ENCODE results near the gene PDK2. TPM values are rescaled to one million over a fixed set of nuclear protein-coding genes. Genes with fewer than 3 reads are reported as not detected.

Gene PDK2
- total and polyA plus RNA-seq, 10 of the 15 experiments (the other 5 are each of a cell fraction or from before 2014, with no cell fraction given) = 0.98 to 22.6 (median 12.3) TPM

GRCh38 chr17:50049636-50050035, 45.5 kb upstream of the PDK2 start (continued):
- TF ChIP-seq, protein P1, sequence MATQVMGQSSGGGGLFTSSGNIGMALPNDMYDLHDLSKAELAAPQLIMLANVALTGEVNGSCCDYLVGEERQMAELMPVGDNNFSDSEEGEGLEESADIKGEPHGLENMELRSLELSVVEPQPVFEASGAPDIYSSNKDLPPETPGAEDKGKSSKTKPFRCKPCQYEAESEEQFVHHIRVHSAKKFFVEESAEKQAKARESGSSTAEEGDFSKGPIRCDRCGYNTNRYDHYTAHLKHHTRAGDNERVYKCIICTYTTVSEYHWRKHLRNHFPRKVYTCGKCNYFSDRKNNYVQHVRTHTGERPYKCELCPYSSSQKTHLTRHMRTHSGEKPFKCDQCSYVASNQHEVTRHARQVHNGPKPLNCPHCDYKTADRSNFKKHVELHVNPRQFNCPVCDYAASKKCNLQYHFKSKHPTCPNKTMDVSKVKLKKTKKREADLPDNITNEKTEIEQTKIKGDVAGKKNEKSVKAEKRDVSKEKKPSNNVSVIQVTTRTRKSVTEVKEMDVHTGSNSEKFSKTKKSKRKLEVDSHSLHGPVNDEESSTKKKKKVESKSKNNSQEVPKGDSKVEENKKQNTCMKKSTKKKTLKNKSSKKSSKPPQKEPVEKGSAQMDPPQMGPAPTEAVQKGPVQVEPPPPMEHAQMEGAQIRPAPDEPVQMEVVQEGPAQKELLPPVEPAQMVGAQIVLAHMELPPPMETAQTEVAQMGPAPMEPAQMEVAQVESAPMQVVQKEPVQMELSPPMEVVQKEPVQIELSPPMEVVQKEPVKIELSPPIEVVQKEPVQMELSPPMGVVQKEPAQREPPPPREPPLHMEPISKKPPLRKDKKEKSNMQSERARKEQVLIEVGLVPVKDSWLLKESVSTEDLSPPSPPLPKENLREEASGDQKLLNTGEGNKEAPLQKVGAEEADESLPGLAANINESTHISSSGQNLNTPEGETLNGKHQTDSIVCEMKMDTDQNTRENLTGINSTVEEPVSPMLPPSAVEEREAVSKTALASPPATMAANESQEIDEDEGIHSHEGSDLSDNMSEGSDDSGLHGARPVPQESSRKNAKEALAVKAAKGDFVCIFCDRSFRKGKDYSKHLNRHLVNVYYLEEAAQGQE (IDR thresholded peaks at IDR 0.05; ENCODE audit: low read depth, low read length) = no peak

DNA sequence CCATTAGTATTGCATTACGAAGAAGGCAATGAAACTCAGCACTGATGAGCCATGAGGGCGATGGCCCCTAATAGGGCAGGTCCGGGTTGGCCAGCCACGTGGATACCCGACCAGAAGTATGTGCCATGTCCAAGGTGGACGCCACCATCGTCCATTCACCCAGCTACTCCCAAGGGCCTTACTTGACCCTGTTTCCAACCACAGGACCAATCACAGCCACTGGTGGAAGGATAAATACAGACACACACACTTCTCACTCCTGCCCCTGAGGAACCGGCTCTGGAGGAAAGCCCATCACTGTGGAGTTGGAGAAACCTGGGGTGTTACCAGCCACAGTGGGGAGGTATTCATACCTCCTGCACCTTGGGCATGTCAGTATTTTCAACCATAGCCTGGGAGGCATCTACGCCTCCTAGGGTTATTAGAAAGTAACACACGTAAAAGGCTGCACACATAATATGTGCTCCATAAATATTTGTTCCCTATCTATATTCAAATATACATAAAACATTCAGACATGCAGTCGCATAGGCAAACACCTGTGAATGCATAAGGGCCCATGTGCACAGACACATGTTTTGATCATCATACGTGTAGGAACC, 44.6 kb upstream of the PDK2 start:
- RAD21 ChIA-PET (ENCODE audit: unreplicated experiment) = no interaction called here
- SMC1A ChIA-PET (ENCODE audit: uncharacterized antibody, unreplicated experiment) = no interaction called here
- no peak overlapping the region for H3K27ac ChIP-seq (ENCODE audit: control insufficient read depth, insufficient read depth)
- H3K4me3 ChIP-seq = no peak overlapping the region
- in situ Hi-C loops (cut with MboI) = no loop called here
- no TSS peak for BruUV-seq (replicated peaks)
- no peaks in the 10 kb centered on the region for H3K36me3 ChIP-seq (ENCODE audit: control insufficient read depth in 2 of 2, insufficient read depth in 2 of 2, low read length in 1 of 2)
- H2AFZ ChIP-seq (ENCODE audit: control insufficient read depth, low read depth, low read length) = no peak overlapping the region
- no peaks in the 10 kb centered on the region for H3K27me3 ChIP-seq (replicated peaks in 1 of 2; ENCODE audit: control insufficient read depth in 2 of 2, insufficient read depth in 2 of 2, low read length in 1 of 2)
- ATAC-seq = no peak
- no peaks in the 10 kb centered on the region for H4K20me1 ChIP-seq (ENCODE audit: control insufficient read depth, insufficient read depth)
- no peaks in the 10 kb centered on the region; the same call in 2 of the 3 replicates for H3K9me3 ChIP-seq (replicated peaks; ENCODE audit: control insufficient read depth, insufficient read depth, low read length)
- H3K4me2 ChIP-seq (ENCODE audit: control insufficient read depth, insufficient read depth) = no peak overlapping the region
- TF ChIP-seq IRF4 (IDR thresholded peaks at IDR 0.05; ENCODE audit: low read depth, low read length) = no peak
- no peak for TF ChIP-seq CBX3 (IDR thresholded peaks at IDR 0.05; ENCODE audit: borderline replicate concordance, low read depth)
- TF ChIP-seq MYB (IDR thresholded peaks at IDR 0.05; ENCODE audit: borderline replicate concordance, low read depth, low read length) = no peak
- no peak for TF ChIP-seq EZH2 (IDR thresholded peaks at IDR 0.05; ENCODE audit: borderline replicate concordance, control insufficient read depth, low read depth, low read length)
- TF ChIP-seq, protein P2, sequence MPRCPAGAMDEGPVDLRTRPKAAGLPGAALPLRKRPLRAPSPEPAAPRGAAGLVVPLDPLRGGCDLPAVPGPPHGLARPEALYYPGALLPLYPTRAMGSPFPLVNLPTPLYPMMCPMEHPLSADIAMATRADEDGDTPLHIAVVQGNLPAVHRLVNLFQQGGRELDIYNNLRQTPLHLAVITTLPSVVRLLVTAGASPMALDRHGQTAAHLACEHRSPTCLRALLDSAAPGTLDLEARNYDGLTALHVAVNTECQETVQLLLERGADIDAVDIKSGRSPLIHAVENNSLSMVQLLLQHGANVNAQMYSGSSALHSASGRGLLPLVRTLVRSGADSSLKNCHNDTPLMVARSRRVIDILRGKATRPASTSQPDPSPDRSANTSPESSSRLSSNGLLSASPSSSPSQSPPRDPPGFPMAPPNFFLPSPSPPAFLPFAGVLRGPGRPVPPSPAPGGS (IDR thresholded peaks at IDR 0.05; ENCODE audit: borderline replicate concordance, insufficient read depth, low read depth, low read length, poor library complexity, severe bottlenecking) = no peak
- TF ChIP-seq SIX5 (IDR thresholded peaks at IDR 0.05; ENCODE audit: low read depth, low read length, severe bottlenecking) = no peak
- no peak for TF ChIP-seq CHD4 (IDR thresholded peaks at IDR 0.05)
- TF ChIP-seq SMC3 (IDR thresholded peaks at IDR 0.05; ENCODE audit: borderline replicate concordance, low read length) = no peak
- TF ChIP-seq, protein P3, sequence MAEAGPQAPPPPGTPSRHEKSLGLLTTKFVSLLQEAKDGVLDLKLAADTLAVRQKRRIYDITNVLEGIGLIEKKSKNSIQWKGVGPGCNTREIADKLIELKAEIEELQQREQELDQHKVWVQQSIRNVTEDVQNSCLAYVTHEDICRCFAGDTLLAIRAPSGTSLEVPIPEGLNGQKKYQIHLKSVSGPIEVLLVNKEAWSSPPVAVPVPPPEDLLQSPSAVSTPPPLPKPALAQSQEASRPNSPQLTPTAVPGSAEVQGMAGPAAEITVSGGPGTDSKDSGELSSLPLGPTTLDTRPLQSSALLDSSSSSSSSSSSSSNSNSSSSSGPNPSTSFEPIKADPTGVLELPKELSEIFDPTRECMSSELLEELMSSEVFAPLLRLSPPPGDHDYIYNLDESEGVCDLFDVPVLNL (IDR thresholded peaks at IDR 0.05; ENCODE audit: low read depth, low read length) = no peak
- FAIRE-seq = no peak
- peaks cover 9% of the 10 kb centered on the region for H3K4me1 ChIP-seq (ENCODE audit: control insufficient read depth, insufficient read depth, low read length)
- no peaks in the 10 kb centered on the region for H3K79me2 ChIP-seq (ENCODE audit: control insufficient read depth, insufficient read depth, low read length)
- intact Hi-C loops (cut with micrococcal nuclease; ENCODE audit: unreplicated experiment) = no loop called here
- no peak overlapping the region for H3K9ac ChIP-seq (ENCODE audit: control insufficient read depth, insufficient read depth, low read length)
- POLR2A ChIA-PET = no interaction called here
- CTCF ChIA-PET = no interaction called here
- WGBS (ENCODE audit: insufficient coverage, insufficient replicate concordance, low lambda C conversion rate, missing lambda C conversion rate) = 48% methylated on average over 12 of the region's 12 CpGs
- no peak for DNase-seq (ENCODE audit: low read depth, low spot score)
